A673 (cell line): Measurements from ENCODE around the gene TMTC2. TPM values are rescaled to one million over a fixed set of nuclear protein-coding genes. Genes with fewer than 3 reads are reported as not detected.
A peak's percentile ranks its signal among the peaks of the same experiment; 100 is the strongest.

ENCODE experiments used
- BruUV-seq: library from RNA; stranded (reverse); fragments of 400-500 nt; replicated peaks from 2 replicates; lab custom pipeline; 2021; lab: Mats Ljungman, UMichigan
- CTCF ChIA-PET: fragments of 300-600 bp; sonication (Branson Sonifier 250); formaldehyde crosslinking; loops from one replicate; lab custom pipeline; 2022; ENCODE audit warnings: antibody characterized with exemption; lab: Charles Lee
- POLR2A ChIA-PET: fragments of 300-600 bp; sonication (Branson Sonifier 250); formaldehyde crosslinking; loops from one replicate; lab custom pipeline; 2022; ENCODE audit warnings: antibody characterized with exemption; ENCODE audit not compliant: low non-redundant PET; lab: Charles Lee
- DNase-seq: peaks from one replicate; pipeline ENCODE4 v3.0.0-alpha.2; 2015; ENCODE audit warnings: low spot score
- H3K27ac ChIP-seq: fragments of 200-600 bp; sonication (generic); 2 replicates; pipeline ENCODE4 v1.5.1; 2016; ENCODE audit warnings: mixed run types, low read depth, mild to moderate bottlenecking, mixed read lengths, antibody characterized with exemption, low read length; ENCODE audit not compliant: poor library complexity, severe bottlenecking
- H3K27me3 ChIP-seq: fragments of 200-600 bp; sonication (generic); replicated peaks from 2 replicates; pipeline ENCODE4 v1.6.1; 2017; ENCODE audit warnings: mixed run types, low read depth, mild to moderate bottlenecking, mixed read lengths, antibody characterized with exemption, low read length; ENCODE audit not compliant: insufficient read depth, poor library complexity
- H3K36me3 ChIP-seq: fragments of 200-600 bp; sonication (generic); 2 replicates; pipeline ENCODE4 v1.6.1; 2016; ENCODE audit warnings: mixed run types, mild to moderate bottlenecking, mixed read lengths, antibody characterized with exemption, low read length; ENCODE audit not compliant: insufficient read depth, poor library complexity, severe bottlenecking
- H3K4me1 ChIP-seq: fragments of 200-600 bp; sonication (generic); 2 replicates; pipeline ENCODE4 v1.6.1; 2017; ENCODE audit warnings: mixed run types, mild to moderate bottlenecking, mixed read lengths, antibody characterized with exemption, low read length; ENCODE audit not compliant: insufficient read depth, poor library complexity, severe bottlenecking
- H3K4me3 ChIP-seq: fragments of 200-600 bp; sonication (generic); 2 replicates; pipeline ENCODE4 v1.5.1; 2016; ENCODE audit warnings: low read depth, mixed run types, mild to moderate bottlenecking, mixed read lengths, low read length; ENCODE audit not compliant: poor library complexity, severe bottlenecking
- H3K9me3 ChIP-seq: fragments of 200-600 bp; sonication (generic); 2 replicates; pipeline ENCODE4 v1.6.1; 2016; ENCODE audit warnings: mixed run types, low read depth, mild to moderate bottlenecking, mixed read lengths, antibody characterized with exemption, low read length; ENCODE audit not compliant: poor library complexity, severe bottlenecking
- CTCF ChIP-seq: fragments of 300-800, 200-600 bp; sonication (generic); conservative IDR thresholded peaks from 2 replicates; pipeline ENCODE4 v1.5.1; 2017; ENCODE audit warnings: low read depth, mild to moderate bottlenecking, antibody characterized with exemption, low read length, moderate library complexity, mixed read lengths
- EZH2 ChIP-seq: fragments of 200-600 bp; sonication (generic); IDR thresholded peaks from 2 replicates; pipeline ENCODE4 v1.6.1; 2017; ENCODE audit warnings: borderline replicate concordance, low read depth, mild to moderate bottlenecking, mixed read lengths, antibody characterized with exemption, low read length; ENCODE audit not compliant: poor library complexity, severe bottlenecking
- intact Hi-C: fragments of 100-400 bp; cut with micrococcal nuclease; formaldehyde crosslinking; loops from one replicate; pipeline ENCODE4 v1.10.0; 2022; ENCODE audit not compliant: unreplicated experiment
- total RNA-seq: library from RNA; stranded (reverse); gene quantifications from 2 replicates; pipeline ENCODE4 v1.2.3, GENCODE V29; 2021

TMTC2 gene
- total RNA-seq, 1 experiment from 2014 or later = 3.3 TPM

- Histone ChIP-seq H3K4me3 (no peak overlapping the region), H3K4me1 (peaks cover 58% of the 10 kb centered on the region), H3K9me3 (no peaks in the 10 kb centered on the region), H3K36me3 (no peaks in the 10 kb centered on the region), H3K27ac (no peak overlapping the region), H3K27me3 (no peaks in the 10 kb centered on the region)
- no peak for DNase-seq
- CTCF ChIA-PET = no interaction called here
- TF ChIP-seq EZH2 (no peak), CTCF (no peak)
- POLR2A ChIA-PET = no interaction called here
- intact Hi-C loops = no loop called here
- BruUV-seq = no TSS peak
Measured at GRCh38 chr12:82964446-82964845, 277.7 kb downstream of the TMTC2 start.

GRCh38 chr12:82966001-82966559 is 279.4 kb downstream of the TMTC2 start:
- no TSS peak for BruUV-seq
- H3K27ac ChIP-seq = peak overlapping the region; percentile 60
- no peaks in the 10 kb centered on the region for H3K36me3 ChIP-seq
- H3K27me3 ChIP-seq = no peaks in the 10 kb centered on the region
- TF ChIP-seq EZH2 = no peak
- TF ChIP-seq CTCF = no peak
- ChIA-PET POLR2A (no interaction called here), CTCF (interaction anchor here (0.9 kb wide), 1 partner anchor 280 kb away, joined by 3 read pairs; no protein-coding TSS in a partner anchor)
- intact Hi-C loops = loop anchor here (5.0 kb wide), 1 partner anchor 279 kb away; the partner anchor contains the start of gene TMTC2
- H3K4me3 ChIP-seq = no peak overlapping the region
- peak; percentile 95 for DNase-seq
- peaks cover 66% of the 10 kb centered on the region for H3K4me1 ChIP-seq
- H3K9me3 ChIP-seq = no peaks in the 10 kb centered on the region

- peak; percentile 80 for DNase-seq
- no peak overlapping the region for H3K4me3 ChIP-seq
- POLR2A ChIA-PET = no interaction called here
- CTCF ChIA-PET = no interaction called here
- TF ChIP-seq CTCF (no peak), EZH2 (no peak)
- peaks cover 85% of the 10 kb centered on the region for H3K4me1 ChIP-seq
- H3K27me3 ChIP-seq = no peaks in the 10 kb centered on the region
- BruUV-seq = no TSS peak
- H3K36me3 ChIP-seq = no peaks in the 10 kb centered on the region
- no peak overlapping the region for H3K27ac ChIP-seq
- H3K9me3 ChIP-seq = no peaks in the 10 kb centered on the region
- intact Hi-C loops = loop anchor here (5.0 kb wide), 1 partner anchor 281 kb away; the partner anchor contains the start of gene TMTC2
Measured at GRCh38 chr12:82968631-82969367, 282.1 kb downstream of the TMTC2 start.
